ENCODE results near the gene CHST4. TPM values are rescaled to one million over a fixed set of nuclear protein-coding genes. Genes with fewer than 3 reads are reported as not detected.

Gene CHST4
- total RNA-seq, 1 donor from 2014 or later, result not detected

DNA sequence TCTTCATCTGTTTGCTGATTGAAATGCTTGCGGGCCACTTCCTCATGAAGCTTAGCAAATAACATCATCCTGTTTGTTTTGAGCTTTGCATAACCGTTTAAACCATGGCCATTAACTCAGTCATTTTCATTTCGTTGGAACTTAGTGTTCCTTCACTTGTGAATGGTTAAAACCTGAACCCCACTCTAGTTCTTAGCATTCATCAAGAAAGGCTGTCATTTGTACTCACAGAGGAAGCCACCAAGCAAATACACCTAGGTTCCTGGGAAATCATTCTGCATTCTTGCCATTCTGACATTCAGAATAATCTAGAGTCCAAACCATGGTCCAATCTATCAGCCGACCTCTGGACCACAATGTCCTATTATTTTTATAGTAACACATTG is 59.1 kb downstream of the CHST4 start:
- Histone ChIP-seq H3K36me3 (ENCODE audit: control insufficient read depth, insufficient read depth, low read length) (no peaks in the 10 kb centered on the region), H3K4me3 (ENCODE audit: low read depth, low read length) (no peak overlapping the region), H3K27me3 (ENCODE audit: control insufficient read depth, insufficient read depth, low read length) (no peaks in the 10 kb centered on the region)
- TF ChIP-seq, protein P1, sequence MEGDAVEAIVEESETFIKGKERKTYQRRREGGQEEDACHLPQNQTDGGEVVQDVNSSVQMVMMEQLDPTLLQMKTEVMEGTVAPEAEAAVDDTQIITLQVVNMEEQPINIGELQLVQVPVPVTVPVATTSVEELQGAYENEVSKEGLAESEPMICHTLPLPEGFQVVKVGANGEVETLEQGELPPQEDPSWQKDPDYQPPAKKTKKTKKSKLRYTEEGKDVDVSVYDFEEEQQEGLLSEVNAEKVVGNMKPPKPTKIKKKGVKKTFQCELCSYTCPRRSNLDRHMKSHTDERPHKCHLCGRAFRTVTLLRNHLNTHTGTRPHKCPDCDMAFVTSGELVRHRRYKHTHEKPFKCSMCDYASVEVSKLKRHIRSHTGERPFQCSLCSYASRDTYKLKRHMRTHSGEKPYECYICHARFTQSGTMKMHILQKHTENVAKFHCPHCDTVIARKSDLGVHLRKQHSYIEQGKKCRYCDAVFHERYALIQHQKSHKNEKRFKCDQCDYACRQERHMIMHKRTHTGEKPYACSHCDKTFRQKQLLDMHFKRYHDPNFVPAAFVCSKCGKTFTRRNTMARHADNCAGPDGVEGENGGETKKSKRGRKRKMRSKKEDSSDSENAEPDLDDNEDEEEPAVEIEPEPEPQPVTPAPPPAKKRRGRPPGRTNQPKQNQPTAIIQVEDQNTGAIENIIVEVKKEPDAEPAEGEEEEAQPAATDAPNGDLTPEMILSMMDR (IDR thresholded peaks at IDR 0.05; ENCODE audit: insufficient read depth, low read length, poor library complexity, severe bottlenecking), result no peak
- no peak for DNase-seq (ENCODE audit: low read depth)

Other genes starting within 250 kb of the CHST4 start
- gene CMTR2, start 237.0 kb upstream of the CHST4 start, total RNA-seq, result 30.9 and 36.9 TPM in 2 replicates
- gene CALB2, start 167.7 kb upstream of the CHST4 start, total RNA-seq, result 5.0 and 6.2 TPM in 2 replicates
- gene TLE7, start 84.4 kb upstream of the CHST4 start, total RNA-seq, result not detected in 2 replicates
- 8.0 and 10.1 TPM in 2 replicates for gene ZNF23, start 64.2 kb upstream of the CHST4 start, total RNA-seq
- 3.6 and 5.1 TPM in 2 replicates for gene ZNF19, start 37.1 kb upstream of the CHST4 start, total RNA-seq
- 0.07 TPM in 1 of 2 replicates, not detected in the other for gene TAT, start 50.7 kb downstream of the CHST4 start, total RNA-seq
- 9.7 and 15.7 TPM in 2 replicates for gene MARVELD3, start 99.8 kb downstream of the CHST4 start, total RNA-seq
- 7.1 and 7.3 TPM in 2 replicates for gene PHLPP2, start 198.3 kb downstream of the CHST4 start, total RNA-seq

Measured in kidney epithelial cell (primary cell).